ENCODE measurements around the gene ABCC6. TPM values are rescaled to one million over a fixed set of nuclear protein-coding genes. Genes with fewer than 3 reads are reported as not detected.

ABCC6 gene
- total RNA-seq, 1 experiment from 2014 or later, result 2.7 TPM

GRCh38 chr16:16122264-16122663, 101.0 kb downstream of the ABCC6 start:
- POLR2A ChIA-PET, result interaction anchor here (0.6 kb wide), 1 partner anchor 113 kb away, joined by 4 read pairs; no protein-coding TSS in a partner anchor
- Histone ChIP-seq H3K4me3 (replicated peaks in 1 of 2; ENCODE audit: low read depth in 1 of 2, low read length in 2 of 2) (no peak overlapping the region), H3K9ac (ENCODE audit: low read length) (no peak overlapping the region), H4K20me1 (ENCODE audit: insufficient read depth) (no peaks in the 10 kb centered on the region), H3K79me2 (ENCODE audit: insufficient read depth, low read length) (no peaks in the 10 kb centered on the region; the same call in 1 of the 2 replicates), H3K4me2 (ENCODE audit: low read length) (no peak overlapping the region), H3K36me3 (ENCODE audit: control insufficient read depth in 1 of 2, insufficient read depth in 2 of 2, low read length in 2 of 2) (peaks cover 18 to 60% of the 10 kb centered on the region in 2 experiments), H3K9me3 (ENCODE audit: control insufficient read depth in 1 of 2, insufficient read depth in 1 of 2, low read depth in 1 of 2, low read length in 2 of 2) (peaks cover 5 to 8% of the 10 kb centered on the region in 2 experiments; a peak in 2 of 4 replicates), H3K4me1 (ENCODE audit: control insufficient read depth in 1 of 2, insufficient read depth in 2 of 2, low read length in 2 of 2) (no peaks in the 10 kb centered on the region), H2AFZ (ENCODE audit: low read depth, low read length, poor library complexity, severe bottlenecking) (no peak overlapping the region), H3K27me3 (ENCODE audit: insufficient read depth, low read length) (no peaks in the 10 kb centered on the region), H3K9me2 (ENCODE audit: insufficient read depth) (no peaks in the 10 kb centered on the region), H3K27ac (ENCODE audit: low read depth, low read length) (no peak overlapping the region)
- CTCF ChIA-PET, result no interaction called here
- DNase-seq (ENCODE audit: low read depth, low spot score), result no peak
- RAD21 ChIA-PET (ENCODE audit: low non-redundant PET in 1 of 2, low total read pairs in 2 of 2, uncharacterized antibody in 2 of 2, unreplicated experiment in 2 of 2), result no interaction called here
- intact Hi-C loops (cut with micrococcal nuclease), result loop anchor here (10.0 kb wide), 1 partner anchor 417 kb away; no protein-coding TSS in a partner anchor
- BruUV-seq (replicated peaks), result no TSS peak
- no peak for ATAC-seq
- no peak for TF ChIP-seq EZH2 (IDR thresholded peaks at IDR 0.05)
- TF ChIP-seq EZH2phosphoT487 (IDR thresholded peaks at IDR 0.05; ENCODE audit: borderline replicate concordance), result no peak
- no peak for TF ChIP-seq TCF7L2 (IDR thresholded peaks at IDR 0.05; ENCODE audit: borderline replicate concordance, extremely low read depth, insufficient read depth, insufficient read length)
- no peak for TF ChIP-seq ZFX (IDR thresholded peaks at IDR 0.05)

DNA sequence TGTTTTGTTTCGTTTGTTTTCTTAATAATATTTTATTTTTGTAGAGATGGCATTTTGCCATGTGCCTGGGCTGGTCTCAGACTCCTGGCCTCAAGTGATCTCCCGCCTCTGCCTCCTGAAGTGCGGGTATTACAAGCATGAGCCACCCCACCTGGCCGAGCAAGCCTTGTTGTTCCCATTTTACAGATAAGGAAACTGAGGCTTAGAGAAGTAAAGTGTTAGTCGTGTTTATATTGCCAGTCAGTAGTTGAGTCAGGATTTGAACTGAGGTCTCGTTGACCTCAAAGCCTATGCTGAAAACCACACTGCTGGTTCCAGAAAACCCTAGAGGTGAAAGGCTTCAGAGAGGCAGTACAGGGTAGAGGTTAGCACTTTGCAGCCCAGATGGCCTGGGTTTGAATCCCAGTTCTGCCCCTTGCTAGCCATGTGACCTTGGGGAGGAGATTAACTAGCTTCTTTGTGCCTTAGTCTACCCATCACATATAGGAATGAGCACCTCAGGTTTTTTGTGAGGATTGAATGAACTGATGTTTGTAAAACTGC, 102.0 kb downstream of the ABCC6 start:
- Histone ChIP-seq H3K9me2 (ENCODE audit: insufficient read depth) (no peaks in the 10 kb centered on the region), H2AFZ (ENCODE audit: low read depth, low read length, poor library complexity, severe bottlenecking) (no peak overlapping the region), H3K36me3 (ENCODE audit: control insufficient read depth in 1 of 2, insufficient read depth in 2 of 2, low read length in 2 of 2) (peaks cover 22 to 69% of the 10 kb centered on the region in 2 experiments), H3K4me1 (ENCODE audit: control insufficient read depth in 1 of 2, insufficient read depth in 2 of 2, low read length in 2 of 2) (no peaks in the 10 kb centered on the region), H3K4me2 (ENCODE audit: low read length) (no peak overlapping the region), H3K79me2 (ENCODE audit: insufficient read depth, low read length) (peaks cover 4% of the 10 kb centered on the region; the same call in 1 of the 2 replicates), H3K4me3 (replicated peaks in 1 of 2; ENCODE audit: low read depth in 1 of 2, low read length in 2 of 2) (no peak overlapping the region), H4K20me1 (ENCODE audit: insufficient read depth) (no peaks in the 10 kb centered on the region), H3K9ac (ENCODE audit: low read length) (no peak overlapping the region), H3K27ac (ENCODE audit: low read depth, low read length) (no peak overlapping the region), H3K27me3 (ENCODE audit: insufficient read depth, low read length) (no peaks in the 10 kb centered on the region), H3K9me3 (ENCODE audit: control insufficient read depth in 1 of 2, insufficient read depth in 1 of 2, low read depth in 1 of 2, low read length in 2 of 2) (peaks cover 5 to 8% of the 10 kb centered on the region in 2 experiments; a peak in 2 of 4 replicates)
- POLR2A ChIA-PET, result interaction anchor here (0.6 kb wide), 1 partner anchor 112 kb away, joined by 4 read pairs; no protein-coding TSS in a partner anchor
- ATAC-seq (no peak), DNase-seq (ENCODE audit: low read depth, low spot score) (no peak)
- CTCF ChIA-PET, result no interaction called here
- no TSS peak for BruUV-seq (replicated peaks)
- intact Hi-C loops (cut with micrococcal nuclease), result loop anchor here (10.0 kb wide), 1 partner anchor 416 kb away; no protein-coding TSS in a partner anchor
- RAD21 ChIA-PET (ENCODE audit: low non-redundant PET in 1 of 2, low total read pairs in 2 of 2, uncharacterized antibody in 2 of 2, unreplicated experiment in 2 of 2), result no interaction called here
- no peak for TF ChIP-seq POLR2A (IDR thresholded peaks at IDR 0.05; ENCODE audit: borderline replicate concordance, extremely low read depth, insufficient read depth, insufficient read length)
- TF ChIP-seq FOSL1 (IDR thresholded peaks at IDR 0.05; ENCODE audit: low read depth), result no peak
- TF ChIP-seq CBX3 (IDR thresholded peaks at IDR 0.05; ENCODE audit: low read depth), result no peak
- TF ChIP-seq JUND (IDR thresholded peaks at IDR 0.05), result no peak
- TF ChIP-seq CEBPB (IDR thresholded peaks at IDR 0.05; ENCODE audit: low read depth), result no peak
- no peak for TF ChIP-seq SP1 (IDR thresholded peaks at IDR 0.05; ENCODE audit: low read depth)
- no peak for TF ChIP-seq EGR1 (IDR thresholded peaks at IDR 0.05; ENCODE audit: low read depth)
- TF ChIP-seq, protein P1, sequence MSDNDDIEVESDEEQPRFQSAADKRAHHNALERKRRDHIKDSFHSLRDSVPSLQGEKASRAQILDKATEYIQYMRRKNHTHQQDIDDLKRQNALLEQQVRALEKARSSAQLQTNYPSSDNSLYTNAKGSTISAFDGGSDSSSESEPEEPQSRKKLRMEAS (IDR thresholded peaks at IDR 0.05), result no peak
- TF ChIP-seq SRF (IDR thresholded peaks at IDR 0.05; ENCODE audit: low read depth), result no peak
- no peak for TF ChIP-seq ELF1 (IDR thresholded peaks at IDR 0.05; ENCODE audit: borderline replicate concordance, low read depth)
- no peak for TF ChIP-seq EZH2phosphoT487 (IDR thresholded peaks at IDR 0.05; ENCODE audit: borderline replicate concordance)
- TF ChIP-seq EZH2 (IDR thresholded peaks at IDR 0.05), result no peak
- TF ChIP-seq, protein P2, sequence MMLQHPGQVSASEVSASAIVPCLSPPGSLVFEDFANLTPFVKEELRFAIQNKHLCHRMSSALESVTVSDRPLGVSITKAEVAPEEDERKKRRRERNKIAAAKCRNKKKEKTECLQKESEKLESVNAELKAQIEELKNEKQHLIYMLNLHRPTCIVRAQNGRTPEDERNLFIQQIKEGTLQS (IDR thresholded peaks at IDR 0.05), result no peak
- TF ChIP-seq, protein P3, sequence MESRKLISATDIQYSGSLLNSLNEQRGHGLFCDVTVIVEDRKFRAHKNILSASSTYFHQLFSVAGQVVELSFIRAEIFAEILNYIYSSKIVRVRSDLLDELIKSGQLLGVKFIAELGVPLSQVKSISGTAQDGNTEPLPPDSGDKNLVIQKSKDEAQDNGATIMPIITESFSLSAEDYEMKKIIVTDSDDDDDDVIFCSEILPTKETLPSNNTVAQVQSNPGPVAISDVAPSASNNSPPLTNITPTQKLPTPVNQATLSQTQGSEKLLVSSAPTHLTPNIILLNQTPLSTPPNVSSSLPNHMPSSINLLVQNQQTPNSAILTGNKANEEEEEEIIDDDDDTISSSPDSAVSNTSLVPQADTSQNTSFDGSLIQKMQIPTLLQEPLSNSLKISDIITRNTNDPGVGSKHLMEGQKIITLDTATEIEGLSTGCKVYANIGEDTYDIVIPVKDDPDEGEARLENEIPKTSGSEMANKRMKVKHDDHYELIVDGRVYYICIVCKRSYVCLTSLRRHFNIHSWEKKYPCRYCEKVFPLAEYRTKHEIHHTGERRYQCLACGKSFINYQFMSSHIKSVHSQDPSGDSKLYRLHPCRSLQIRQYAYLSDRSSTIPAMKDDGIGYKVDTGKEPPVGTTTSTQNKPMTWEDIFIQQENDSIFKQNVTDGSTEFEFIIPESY (IDR thresholded peaks at IDR 0.05; ENCODE audit: extremely low read depth, insufficient replicate concordance, low read length), result no peak

Data from HCT116 (cell line).